ENCODE measurements around the gene KIF14.
"Not testable (repeated sequence)": the region's sequence is repeated elsewhere in the genome, so short reads cannot be mapped to it uniquely, and the experiment has no call there.

The KIF14 gene

GRCh38 chr1:200630515-200630899, 10.0 kb upstream of the KIF14 start:
- DNase-seq (ENCODE audit: low read depth) = not testable (repeated sequence)

- DNase-seq (ENCODE audit: low read depth) = no peak
Observed at GRCh38 chr1:200629876-200630514, 9.4 kb upstream of the KIF14 start.

DNA sequence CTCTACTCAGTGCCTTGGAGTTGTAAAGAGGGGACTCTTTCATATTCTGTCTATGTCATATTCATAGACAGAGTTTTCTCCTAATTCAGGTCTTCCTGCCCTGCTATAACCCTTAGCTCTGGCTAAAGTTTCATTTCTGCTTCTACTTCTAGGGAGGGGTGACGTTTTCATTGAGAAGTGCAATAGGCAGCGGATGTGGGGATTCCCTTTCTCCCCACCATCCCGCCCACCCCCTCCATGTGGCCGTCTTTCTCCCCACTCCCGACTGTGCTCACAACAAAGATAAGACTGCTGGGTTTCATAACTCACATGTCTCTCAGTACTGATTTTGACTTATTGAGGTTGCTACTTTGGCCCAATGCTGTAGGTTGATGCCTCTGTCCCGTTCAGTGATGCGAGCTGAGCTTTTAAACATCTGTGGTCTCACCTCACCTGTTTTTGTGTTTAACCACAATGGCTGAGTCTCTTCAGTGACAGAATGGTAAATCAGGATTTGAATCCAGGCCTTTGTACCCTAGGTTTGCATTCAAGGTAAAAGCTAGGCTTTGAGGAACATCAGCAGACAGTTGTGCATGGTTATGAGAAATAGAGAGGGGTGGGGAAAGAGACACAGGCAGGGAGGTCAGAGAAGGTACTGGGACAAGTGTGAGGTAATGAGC, 7.8 kb upstream of the KIF14 start:
- DNase-seq (ENCODE audit: low read depth) = no peak

DNA sequence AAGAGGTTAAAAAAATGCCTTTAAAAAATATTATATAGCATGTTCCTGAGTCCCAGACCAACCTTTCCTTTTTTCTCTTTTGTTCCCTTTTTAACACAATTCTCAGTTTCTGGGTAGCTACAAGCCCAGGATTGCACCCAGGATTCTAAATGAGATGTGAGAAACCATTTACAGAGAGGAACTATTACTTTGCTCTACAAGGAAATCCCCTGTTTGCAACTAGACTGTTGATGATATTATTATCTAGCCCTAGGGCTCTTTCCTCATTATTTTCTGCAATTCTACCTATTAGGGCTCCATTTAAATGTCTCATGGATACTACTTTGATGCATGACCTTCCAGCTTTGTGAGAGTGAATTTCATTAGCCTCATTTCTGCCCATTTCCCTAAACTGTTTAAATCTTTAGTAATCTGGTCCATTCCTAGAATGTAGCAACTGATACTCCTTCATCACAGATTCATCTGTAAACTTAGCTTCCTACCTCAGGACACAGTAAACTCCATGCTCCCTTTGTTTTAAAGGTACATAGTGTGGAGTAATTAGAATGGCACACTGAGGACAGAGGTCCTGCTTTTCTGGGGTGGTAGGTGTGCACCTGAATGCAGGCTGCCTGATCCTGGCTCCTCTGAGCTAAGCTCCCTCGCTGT, 7.1 kb upstream of the KIF14 start:
- DNase-seq (ENCODE audit: low read depth) = no peak

- DNase-seq (ENCODE audit: low read depth) = no peak
Observed at GRCh38 chr1:200626853-200627534, 6.4 kb upstream of the KIF14 start.

DNA sequence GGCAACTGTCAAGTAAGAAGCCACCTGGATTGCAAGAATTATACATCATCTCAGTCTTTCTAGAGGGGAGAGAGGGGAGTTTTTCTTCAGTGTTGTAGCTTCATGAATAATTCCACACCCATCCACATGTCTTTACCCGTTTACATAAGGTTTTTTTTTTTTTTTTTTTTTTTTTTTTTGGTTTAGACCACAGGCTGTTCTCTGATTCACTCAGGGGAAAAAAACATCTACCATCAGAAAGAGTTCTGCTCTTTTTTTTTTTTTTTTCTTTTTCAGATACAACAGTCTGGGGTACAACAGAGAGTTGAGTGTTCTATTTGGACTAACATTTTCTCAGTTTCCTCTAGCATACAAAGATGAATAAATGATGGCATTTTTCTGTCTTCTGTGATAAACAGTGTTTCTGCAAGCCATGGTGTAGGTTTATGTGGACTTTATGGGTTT, 4.9 kb upstream of the KIF14 start:
- DNase-seq (ENCODE audit: low read depth) = peak; percentile 30

- DNase-seq (ENCODE audit: low read depth) = peak; percentile 40
Observed at GRCh38 chr1:200624679-200625335, 4.3 kb upstream of the KIF14 start.

GRCh38 chr1:200619894-200620272, 668 bp downstream of the KIF14 start:
- no peak for DNase-seq (ENCODE audit: low read depth)

DNA sequence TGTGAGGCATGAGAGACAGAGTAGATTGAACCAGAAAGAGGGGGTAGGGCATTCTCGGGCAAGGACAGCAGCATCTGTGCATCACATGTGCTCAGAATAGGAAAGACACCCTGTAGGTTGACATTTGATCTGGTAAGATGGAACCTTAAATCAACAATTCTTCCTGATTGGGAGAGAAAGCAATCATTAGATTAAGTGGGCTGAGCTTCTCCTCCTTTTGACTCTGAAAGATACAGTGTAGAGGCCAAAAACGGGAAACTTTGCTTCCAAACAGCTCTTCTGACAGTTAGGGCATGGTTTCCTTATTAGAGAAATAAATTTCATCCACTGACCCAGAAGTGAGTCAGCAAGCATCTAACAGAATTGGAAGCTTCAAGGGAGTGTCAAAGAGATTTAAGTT, 9.7 kb downstream of the KIF14 start:
- DNase-seq (ENCODE audit: low read depth) = peak; percentile 65

DNA sequence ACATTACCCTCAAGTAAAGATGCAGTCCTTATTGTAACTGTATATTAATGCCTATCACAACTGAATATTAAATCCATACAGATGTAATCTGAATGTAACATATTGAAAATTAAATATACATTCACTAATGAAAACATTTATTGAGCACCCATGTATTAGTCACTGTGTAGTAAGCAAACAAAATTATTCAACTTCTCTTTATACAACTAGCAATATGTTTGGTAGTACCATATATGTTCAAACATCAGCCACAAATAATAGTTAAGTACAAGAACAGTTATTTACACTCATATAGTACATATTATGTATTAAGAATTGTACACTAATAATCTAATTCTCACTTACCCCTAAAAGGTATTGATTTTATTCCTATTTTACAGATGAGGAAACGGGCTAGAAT, 17.9 kb downstream of the KIF14 start:
- DNase-seq (ENCODE audit: low read depth) = no peak

DNA sequence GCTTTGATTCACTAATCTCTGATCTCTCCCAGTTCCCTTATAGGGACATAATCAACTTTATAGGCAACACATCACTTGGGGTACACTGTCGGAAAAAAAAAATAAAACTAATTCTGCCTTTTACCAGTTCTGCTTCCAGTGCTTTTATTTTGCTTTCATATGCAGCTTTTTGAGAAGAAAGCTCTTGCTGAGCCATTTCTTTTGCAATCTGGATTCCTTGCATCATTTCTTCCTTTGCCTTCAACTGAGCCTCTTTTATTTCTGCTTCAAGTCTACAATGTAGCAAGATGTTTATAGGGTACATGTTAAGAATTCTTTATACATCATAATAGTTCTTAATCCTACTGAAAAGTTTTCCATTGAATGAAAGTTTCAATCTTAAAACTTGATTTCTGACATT, 30.6 kb downstream of the KIF14 start:
- DNase-seq (ENCODE audit: low read depth) = no peak

- DNase-seq (ENCODE audit: low read depth) = no peak
Observed at GRCh38 chr1:200588698-200589097, 31.9 kb downstream of the KIF14 start.

DNA sequence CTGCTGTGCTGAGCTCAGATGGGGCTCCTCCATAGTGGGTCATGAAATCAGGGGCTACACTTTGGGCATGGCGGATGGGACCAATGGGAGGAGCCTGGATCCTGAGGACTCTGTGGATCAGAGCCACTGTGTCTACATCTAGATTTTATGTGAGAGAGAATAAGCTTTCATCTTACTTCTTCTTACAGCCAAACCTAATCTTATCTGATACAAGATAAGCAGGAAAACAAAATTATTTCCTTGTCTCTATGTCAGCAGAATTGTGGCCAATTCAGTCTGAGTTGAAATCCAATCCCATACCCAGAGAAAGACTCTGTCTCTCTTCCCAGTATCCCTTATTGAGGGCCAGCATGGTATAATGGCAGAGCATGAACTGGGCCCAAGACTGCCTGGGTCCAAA, 56.2 kb downstream of the KIF14 start:
- DNase-seq (ENCODE audit: low read depth) = no peak

DNA sequence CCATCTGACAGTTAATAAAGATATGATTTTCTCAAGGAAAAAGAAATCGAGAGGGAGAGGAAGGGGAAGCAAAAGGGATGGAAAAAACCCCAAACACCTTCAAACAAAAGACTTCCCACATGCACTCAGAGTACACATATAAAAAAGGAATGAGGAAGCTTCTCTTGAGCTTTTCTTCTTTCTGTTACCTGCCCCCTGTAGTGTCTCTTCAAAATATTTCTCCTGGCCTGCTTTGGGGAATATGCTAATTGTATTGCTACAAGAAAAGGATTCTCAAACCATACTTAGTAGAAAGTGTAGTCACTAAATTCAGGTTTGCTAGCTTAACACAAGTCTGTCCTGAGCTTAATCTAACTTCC, 58.7 kb downstream of the KIF14 start:
- DNase-seq (ENCODE audit: low read depth) = no peak

GRCh38 chr1:200558866-200559459, 61.6 kb downstream of the KIF14 start:
- peak; percentile 62 for DNase-seq (ENCODE audit: low read depth)

- peak; percentile 11 for DNase-seq (ENCODE audit: low read depth)
Observed at GRCh38 chr1:200556002-200556401, 64.5 kb downstream of the KIF14 start.

- DNase-seq (ENCODE audit: low read depth) = not testable (repeated sequence)
Observed at GRCh38 chr1:200552737-200553136, 67.8 kb downstream of the KIF14 start.

DNA sequence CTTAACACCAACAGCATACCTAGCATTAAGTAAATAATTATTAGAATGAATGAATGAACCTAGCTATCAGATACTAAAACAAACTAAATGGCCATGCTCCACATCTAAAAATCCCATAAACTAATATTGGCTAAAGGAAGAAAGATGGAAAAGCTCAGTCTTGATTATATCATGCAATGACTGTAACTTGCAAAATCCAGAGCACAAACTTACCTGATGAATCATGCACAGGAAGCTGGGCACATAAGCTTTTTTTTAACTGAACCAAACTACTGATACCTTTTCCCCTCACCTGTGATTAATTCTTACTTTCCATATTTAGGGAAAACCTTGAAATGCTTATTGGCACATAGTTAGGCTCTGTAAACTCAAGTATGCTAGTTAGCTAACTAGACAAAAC, 70.2 kb downstream of the KIF14 start:
- DNase-seq (ENCODE audit: low read depth) = peak; percentile 13

DNA sequence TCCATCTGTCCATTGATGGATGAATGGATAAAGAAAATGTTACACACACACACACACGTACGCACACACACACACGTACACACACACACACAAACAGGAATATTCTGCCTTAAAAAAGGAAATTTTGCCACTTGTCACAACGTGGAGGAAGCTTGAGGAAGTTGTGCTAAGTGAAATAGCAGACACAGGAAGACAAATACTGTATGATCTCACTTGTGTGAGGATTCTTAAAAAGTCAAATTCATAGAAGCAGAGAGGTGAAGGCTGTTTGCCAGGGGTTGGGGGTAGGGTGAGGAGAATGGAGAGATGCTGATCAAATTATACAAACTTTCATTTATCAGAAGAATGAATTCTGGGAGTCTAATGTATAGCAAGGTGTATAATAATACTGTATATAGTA, 73.2 kb downstream of the KIF14 start:
- no peak for DNase-seq (ENCODE audit: low read depth)

DNA sequence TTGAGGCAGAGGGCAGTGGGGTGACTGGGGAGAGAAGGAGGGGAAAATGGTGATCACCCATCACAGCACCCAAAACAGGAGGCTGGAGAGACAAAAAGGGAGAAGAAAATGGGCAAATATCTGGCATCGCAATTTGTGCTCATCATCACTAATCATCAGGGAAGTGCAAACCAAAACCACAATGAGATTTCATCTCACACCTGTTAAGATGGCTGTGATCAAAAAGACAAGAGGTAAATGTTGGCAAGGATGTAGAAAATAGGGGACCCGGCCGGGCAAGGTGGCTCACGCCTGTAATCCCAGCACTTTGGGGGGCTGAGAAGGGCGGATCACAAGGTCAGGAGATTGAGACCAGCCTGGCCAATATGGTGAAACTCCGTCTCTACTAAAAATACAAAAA, 74.0 kb downstream of the KIF14 start:
- no peak for DNase-seq (ENCODE audit: low read depth)

GRCh38 chr1:200542162-200542561, 78.4 kb downstream of the KIF14 start:
- no peak for DNase-seq (ENCODE audit: low read depth)

GRCh38 chr1:200540281-200540680, 80.3 kb downstream of the KIF14 start:
- DNase-seq (ENCODE audit: low read depth) = no peak
